Iris pigment epithelial cell (primary cell): Measurements from ENCODE around the gene RTCB.
"Not testable (repeated sequence)": the region's sequence is repeated elsewhere in the genome, so short reads cannot be mapped to it uniquely, and the experiment has no call there.

Experiments
- DNase-seq: peaks from one replicate; pipeline ENCODE4 v3.0.0-alpha.2; 2011; ENCODE audit warnings: low read depth

The RTCB gene

GRCh38 chr22:32389685-32390084 lies 22.4 kb downstream of the RTCB start:
- DNase-seq, result peak; percentile 34

GRCh38 chr22:32385681-32386080 lies 26.4 kb downstream of the RTCB start:
- no peak for DNase-seq

DNA sequence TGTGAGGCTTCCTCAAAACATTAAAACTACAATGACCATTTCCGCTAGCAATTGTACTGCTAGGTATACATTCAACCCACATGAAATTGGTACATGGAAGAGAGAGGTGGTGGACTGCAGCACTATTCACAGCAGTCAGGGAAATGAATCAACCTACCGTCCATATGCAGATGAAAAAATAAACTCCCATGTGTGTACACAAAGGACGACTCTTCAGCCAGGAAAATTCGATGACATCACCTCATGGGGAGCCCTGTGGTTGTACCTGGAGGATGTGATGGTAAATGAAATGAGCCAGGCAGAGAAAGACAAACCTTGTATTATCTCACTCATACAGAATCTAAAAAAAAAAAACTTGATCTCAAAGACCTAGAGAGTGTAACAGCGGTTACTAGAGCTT lies 31.1 kb downstream of the RTCB start:
- no peak for DNase-seq

GRCh38 chr22:32378707-32379272 lies 33.3 kb downstream of the RTCB start:
- peak; percentile 28 for DNase-seq

- no peak for DNase-seq
Measured at GRCh38 chr22:32376681-32377080, 35.4 kb downstream of the RTCB start.

DNA sequence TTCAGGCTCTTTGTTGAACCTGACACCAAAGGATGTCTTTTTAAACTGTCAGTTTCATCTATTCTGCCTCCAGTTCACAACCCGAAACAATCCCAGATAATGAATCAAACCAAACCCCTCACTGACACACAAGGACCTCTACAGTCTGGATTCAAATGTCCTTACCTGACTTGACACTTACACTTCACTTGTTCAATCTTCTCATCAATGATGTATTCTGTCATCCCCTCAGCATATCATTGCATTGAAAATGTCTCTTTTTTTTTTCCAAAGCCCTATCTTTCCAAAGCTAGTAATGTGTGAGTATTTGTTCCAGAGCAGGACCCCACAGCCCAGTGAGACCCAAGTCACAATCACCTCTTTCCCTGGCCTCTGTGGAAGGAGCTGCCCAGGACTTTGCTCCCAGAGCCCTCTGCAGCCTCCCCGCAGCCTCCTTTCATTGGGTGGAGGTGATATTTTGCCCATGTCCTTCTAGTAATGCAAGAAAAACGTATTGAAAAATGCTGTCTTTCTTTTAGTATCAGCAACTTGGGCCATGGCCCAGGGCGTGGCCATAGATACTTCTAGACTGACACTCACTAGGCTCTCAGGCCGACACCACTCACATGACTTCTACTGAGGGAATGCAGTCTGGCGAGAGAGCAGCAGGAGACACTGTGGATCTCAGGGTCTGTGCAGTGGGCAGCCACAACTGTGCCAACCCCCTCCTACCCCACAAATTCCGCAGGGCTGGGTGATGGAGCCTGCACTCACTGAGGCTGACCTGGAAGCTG lies 36.2 kb downstream of the RTCB start:
- no peak for DNase-seq

DNA sequence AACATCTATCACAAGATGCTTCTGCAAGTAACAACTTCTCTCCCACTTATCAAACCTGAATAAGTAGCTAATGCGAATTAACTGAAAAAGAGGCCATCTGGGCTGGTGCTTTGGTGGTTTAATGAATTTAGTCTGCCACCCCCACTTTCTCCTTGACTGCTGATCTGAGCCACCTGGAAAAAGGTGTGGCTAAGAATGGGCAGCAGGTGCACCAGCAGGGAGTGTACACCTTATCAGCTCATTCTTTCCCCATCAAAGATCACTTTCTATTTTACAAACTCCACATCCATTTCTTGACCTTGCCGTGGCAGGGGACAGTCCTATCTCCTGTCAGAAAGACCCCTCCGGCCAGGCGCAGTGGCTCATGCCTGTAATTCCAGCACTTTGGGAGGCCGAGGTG lies 47.8 kb downstream of the RTCB start:
- DNase-seq, result no peak

DNA sequence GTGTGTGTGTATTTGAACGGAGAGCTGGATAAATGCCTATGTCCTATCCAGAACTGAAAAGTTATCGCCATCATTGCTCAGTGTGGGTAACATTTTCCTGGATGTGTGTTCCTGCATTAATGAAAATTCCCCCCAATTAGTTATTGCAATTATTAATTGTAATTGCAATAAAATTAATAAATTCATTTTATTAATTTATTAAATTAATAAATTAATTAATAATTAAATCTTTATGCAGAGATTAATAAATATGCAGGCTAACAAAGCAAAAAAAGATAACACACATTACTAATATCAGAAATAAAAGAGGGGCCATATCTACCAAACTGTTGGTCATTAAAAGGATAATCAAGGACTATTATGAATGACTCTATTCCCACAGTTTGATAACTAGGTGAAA lies 50.8 kb downstream of the RTCB start:
- DNase-seq, result no peak

DNA sequence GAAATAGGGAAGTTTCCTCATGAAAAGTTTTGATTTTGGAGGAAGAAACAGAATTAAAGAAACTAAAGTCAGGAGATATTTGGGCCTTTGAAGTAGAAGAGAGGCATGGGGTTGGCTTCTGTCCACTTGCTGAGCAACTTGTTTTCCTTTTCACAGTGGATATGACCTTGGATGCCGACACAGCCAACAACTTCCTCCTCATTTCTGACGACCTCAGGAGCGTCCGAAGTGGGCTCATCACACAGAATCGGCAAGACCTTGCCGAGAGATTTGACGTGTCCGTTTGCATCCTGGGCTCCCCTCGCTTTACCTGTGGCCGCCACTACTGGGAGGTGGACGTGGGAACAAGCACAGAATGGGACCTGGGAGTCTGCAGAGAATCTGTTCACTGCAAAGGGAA lies 52.0 kb downstream of the RTCB start:
- not testable (repeated sequence) for DNase-seq

- DNase-seq, result not testable (repeated sequence)
Measured at GRCh38 chr22:32357567-32357966, 54.5 kb downstream of the RTCB start, which contains the start of gene RFPL3. Gene RFPL3, plus strand, starts transcription at chr22:32357867. Its CDS starts 205 bp downstream, at chr22:32358072.

DNA sequence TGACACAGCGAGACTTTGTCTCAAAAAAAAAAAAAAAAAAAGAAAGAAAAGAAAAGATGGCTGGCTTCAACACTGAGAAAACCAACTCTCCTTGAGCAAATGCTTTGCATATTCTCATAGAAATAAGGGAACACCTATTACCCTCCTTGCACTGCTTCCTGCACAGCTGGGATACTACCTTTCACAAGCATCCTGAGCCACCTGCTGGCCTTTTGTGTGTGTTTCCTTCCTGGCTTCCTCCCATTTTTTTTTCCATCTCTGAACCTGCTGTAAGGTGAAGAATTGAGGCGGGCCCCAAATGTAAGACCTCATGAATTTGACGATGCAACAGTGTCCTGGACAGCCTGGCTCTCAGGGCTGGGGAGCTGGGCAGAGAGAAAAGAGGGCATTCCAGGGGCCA lies 56.3 kb downstream of the RTCB start:
- no peak for DNase-seq

GRCh38 chr22:32354360-32355351 lies 57.4 kb downstream of the RTCB start:
- peak; percentile 20 for DNase-seq

GRCh38 chr22:32353840-32354239 lies 58.2 kb downstream of the RTCB start:
- no peak for DNase-seq

DNA sequence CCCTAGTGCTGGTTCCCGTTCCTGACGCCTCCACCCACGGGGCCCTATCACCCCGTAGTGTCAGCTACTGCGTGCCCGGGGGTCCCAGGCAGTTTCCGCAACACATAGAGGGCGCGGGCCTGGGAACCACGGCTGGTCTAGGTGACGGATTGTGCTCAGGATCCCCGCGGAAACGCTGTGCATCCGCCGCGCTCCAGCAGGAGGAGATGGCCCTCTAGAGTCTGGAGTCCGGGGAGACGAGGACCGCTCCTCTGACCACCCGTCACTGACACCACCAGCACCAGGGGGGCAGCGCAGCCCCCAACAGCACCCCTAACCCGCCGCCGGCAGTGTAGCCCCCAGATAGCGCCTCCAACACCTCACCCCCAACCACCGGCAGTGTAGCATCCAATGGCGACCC lies 58.8 kb downstream of the RTCB start:
- no peak for DNase-seq

- DNase-seq, result no peak
Measured at GRCh38 chr22:32352681-32353080, 59.4 kb downstream of the RTCB start.

- DNase-seq, result not testable (repeated sequence)
Measured at GRCh38 chr22:32351875-32352274, 60.2 kb downstream of the RTCB start.

DNA sequence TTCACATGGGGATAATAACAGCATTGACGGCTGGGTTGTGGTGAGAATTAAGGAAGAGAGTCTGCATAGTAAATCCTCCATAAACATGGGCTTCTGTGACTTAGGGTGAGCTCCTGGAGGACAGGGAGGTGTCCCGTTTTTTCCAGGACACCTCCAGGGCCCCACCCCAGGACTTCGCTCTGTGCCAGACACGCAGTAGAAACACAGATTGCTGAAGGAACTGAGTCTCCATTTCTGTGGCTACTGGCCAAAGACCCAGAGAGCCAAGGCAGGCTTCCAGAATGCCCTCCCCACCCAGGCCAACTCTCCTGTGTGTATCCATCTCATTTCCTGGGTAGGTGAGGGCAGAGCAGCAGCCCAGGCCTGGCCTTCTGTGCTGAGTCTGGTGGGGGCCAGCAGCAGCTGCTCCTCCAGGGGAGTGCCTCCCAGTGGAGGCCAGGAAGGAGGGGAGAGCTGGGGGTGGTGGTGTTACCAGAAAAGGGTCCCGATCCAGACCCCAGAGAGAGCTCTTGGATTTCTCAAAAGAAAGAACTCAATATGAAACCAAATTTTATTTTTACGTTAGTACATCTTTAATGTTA lies 63.9 kb downstream of the RTCB start:
- no peak for DNase-seq

DNA sequence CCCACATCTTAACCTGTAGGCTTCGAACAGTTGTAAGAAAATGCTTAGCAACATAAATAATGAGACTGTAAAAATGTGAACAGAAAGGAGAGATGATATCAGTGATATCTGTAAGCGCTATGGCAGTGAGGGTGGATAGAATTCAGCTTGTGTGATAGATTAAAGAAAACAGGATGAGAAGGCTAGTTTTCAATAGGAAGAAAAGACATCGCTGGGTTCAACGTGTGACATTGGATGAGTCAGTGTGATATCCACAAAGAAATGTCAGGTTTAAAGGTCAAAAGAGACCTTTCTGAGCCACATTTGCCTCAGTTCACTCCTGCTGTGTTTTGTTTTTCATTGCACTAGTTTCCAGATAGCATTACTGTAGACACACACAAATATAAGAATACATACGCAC lies 68.1 kb downstream of the RTCB start:
- DNase-seq, result no peak

GRCh38 chr22:32342977-32343376 lies 69.1 kb downstream of the RTCB start:
- DNase-seq, result no peak

- peak; percentile 7 for DNase-seq
Measured at GRCh38 chr22:32341122-32341740, 70.8 kb downstream of the RTCB start.

GRCh38 chr22:32340411-32340810 lies 71.6 kb downstream of the RTCB start:
- no peak for DNase-seq
